ENCODE data around the gene RPS6KL1. TPM values are rescaled to one million over a fixed set of nuclear protein-coding genes. Genes with fewer than 3 reads are reported as not detected.

The RPS6KL1 gene, protein sequence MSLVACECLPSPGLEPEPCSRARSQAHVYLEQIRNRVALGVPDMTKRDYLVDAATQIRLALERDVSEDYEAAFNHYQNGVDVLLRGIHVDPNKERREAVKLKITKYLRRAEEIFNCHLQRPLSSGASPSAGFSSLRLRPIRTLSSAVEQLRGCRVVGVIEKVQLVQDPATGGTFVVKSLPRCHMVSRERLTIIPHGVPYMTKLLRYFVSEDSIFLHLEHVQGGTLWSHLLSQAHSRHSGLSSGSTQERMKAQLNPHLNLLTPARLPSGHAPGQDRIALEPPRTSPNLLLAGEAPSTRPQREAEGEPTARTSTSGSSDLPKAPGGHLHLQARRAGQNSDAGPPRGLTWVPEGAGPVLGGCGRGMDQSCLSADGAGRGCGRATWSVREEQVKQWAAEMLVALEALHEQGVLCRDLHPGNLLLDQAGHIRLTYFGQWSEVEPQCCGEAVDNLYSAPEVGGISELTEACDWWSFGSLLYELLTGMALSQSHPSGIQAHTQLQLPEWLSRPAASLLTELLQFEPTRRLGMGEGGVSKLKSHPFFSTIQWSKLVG
- 10 to 100 TPM in 1 of 4 donors, 1 to 10 TPM in 3; 4.2 to 12.7 (median 6.7) TPM for total RNA-seq

DNA sequence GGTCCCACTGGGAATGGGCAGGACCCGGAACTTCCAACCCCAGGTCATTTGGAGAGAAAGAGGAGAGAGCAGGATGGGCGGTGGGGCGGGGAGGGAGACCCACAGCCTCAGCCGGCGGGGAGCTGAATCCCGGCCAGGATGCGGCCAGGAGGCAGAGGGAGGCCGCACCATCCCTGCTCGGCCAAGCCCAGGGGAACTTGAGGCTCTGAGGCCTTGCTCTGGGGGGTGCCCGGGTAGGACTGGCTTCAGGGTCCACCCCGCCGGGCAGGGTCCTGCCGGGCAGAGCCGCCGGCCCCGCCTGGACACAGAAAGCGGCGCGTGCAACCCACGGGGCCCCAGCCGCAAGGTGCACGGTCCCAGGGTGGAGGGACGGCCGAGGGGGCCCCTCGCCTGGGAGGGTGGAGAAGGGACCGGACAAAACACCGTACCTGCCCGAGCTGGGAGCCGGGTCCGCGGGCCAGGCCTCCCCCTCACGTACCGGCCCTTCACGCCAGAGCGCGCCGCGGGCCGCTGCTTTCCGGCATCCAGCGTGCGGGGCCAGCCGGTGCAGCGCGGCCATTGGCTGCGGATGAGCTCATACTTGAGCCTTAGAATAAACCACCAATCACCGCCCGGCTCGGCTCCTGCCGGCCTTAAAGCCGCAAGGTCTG, at the start of gene RPS6KL1:
TSS of gene RPS6KL1 (minus strand) at position 509 of the 650 bp plus-strand sequence. CDS start 1,719 bp downstream, outside the sequence.
- peak; percentile 80 to 91 (median 89) for DNase-seq
- Histone ChIP-seq H3K9me3 (no peaks in the 10 kb centered on the region), H3K27me3 (no peaks in the 10 kb centered on the region), H3K4me1 (peaks cover 0 to 11% (median 2%) of the 10 kb centered on the region in 4 donors), H3K36me3 (no peaks in the 10 kb centered on the region), H3K4me3 (peak within 1 kb of the TSS; percentile 58 to 68 (median 66)), H3K27ac (peak within 1 kb of the TSS in 2 of 4 donors; percentile 20 to 71)
- TF ChIP-seq POLR2A (IDR thresholded peaks at IDR 0.05), result no peak
- TF ChIP-seq, protein P1, sequence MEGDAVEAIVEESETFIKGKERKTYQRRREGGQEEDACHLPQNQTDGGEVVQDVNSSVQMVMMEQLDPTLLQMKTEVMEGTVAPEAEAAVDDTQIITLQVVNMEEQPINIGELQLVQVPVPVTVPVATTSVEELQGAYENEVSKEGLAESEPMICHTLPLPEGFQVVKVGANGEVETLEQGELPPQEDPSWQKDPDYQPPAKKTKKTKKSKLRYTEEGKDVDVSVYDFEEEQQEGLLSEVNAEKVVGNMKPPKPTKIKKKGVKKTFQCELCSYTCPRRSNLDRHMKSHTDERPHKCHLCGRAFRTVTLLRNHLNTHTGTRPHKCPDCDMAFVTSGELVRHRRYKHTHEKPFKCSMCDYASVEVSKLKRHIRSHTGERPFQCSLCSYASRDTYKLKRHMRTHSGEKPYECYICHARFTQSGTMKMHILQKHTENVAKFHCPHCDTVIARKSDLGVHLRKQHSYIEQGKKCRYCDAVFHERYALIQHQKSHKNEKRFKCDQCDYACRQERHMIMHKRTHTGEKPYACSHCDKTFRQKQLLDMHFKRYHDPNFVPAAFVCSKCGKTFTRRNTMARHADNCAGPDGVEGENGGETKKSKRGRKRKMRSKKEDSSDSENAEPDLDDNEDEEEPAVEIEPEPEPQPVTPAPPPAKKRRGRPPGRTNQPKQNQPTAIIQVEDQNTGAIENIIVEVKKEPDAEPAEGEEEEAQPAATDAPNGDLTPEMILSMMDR (IDR thresholded peaks at IDR 0.05), result no peak

DNA sequence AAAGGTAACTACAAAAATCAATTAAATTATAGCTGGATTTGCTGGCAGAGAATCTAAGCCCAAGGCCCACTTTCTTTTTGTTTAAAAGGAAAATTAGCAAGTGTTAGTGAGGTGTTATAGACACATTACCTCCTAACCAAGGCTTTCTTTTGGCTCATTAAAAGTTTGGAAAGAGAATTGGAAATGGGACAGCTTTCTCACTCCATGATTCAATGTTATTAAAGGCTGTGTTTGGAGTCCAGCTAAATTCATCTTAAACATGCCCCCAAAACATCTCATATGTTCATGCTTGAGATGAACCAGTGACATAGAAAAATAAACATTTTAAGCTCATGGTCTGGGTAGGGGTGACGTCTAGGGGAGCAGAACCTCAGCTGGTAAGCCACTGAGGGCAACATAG, 45.8 kb upstream of the RPS6KL1 start:
- Histone ChIP-seq H3K9me3 (no peaks in the 10 kb centered on the region), H3K36me3 (no peaks in the 10 kb centered on the region), H3K4me1 (peaks cover 0 to 3% (median 0%) of the 10 kb centered on the region in 4 donors), H3K4me3 (no peak overlapping the region), H3K27me3 (no peaks in the 10 kb centered on the region), H3K27ac (no peak overlapping the region)
- no peak for TF ChIP-seq POLR2A (IDR thresholded peaks at IDR 0.05)
- TF ChIP-seq, protein P1 (IDR thresholded peaks at IDR 0.05), result no peak
- DNase-seq, result no peak

DNA sequence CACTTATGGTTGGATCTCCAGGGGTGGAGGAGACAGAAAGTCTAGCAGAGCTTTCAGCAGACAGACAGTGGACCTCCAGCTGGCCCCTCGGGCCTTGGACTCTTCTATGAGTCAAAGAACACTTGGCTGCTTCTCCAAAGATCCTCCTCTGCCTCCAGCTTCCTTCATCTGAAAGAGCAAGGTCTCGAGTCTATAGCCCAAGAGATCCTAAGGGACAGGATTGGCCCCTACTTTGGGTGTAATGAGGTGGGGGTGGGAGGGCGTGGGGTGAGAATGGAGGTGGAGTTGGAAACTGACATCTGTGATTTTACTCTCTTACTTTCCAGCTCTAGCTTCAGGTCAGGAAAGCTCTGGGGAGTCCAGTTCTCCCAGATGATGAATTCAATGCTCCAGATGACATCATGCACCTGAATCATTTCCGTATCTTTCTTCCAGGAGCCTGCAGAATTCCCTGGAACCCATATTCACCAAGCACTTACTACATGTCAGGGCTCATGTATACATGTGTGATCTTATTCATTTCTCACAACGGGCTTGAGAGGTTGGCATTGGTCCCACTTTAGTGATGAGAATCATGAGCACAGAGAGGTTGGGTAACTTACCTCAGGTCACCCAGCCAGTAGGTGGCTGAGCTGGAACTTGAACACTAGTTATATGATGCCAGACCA, 42.6 kb upstream of the RPS6KL1 start:
- no peaks in the 10 kb centered on the region for H3K9me3 ChIP-seq
- DNase-seq, result no peak
- H3K4me1 ChIP-seq, result no peaks in the 10 kb centered on the region
- TF ChIP-seq, protein P1 (IDR thresholded peaks at IDR 0.05), result no peak
- no peak for TF ChIP-seq POLR2A (IDR thresholded peaks at IDR 0.05)
- H3K4me3 ChIP-seq, result no peak overlapping the region
- H3K27me3 ChIP-seq, result no peaks in the 10 kb centered on the region
- H3K36me3 ChIP-seq, result no peaks in the 10 kb centered on the region
- no peak overlapping the region for H3K27ac ChIP-seq

DNA sequence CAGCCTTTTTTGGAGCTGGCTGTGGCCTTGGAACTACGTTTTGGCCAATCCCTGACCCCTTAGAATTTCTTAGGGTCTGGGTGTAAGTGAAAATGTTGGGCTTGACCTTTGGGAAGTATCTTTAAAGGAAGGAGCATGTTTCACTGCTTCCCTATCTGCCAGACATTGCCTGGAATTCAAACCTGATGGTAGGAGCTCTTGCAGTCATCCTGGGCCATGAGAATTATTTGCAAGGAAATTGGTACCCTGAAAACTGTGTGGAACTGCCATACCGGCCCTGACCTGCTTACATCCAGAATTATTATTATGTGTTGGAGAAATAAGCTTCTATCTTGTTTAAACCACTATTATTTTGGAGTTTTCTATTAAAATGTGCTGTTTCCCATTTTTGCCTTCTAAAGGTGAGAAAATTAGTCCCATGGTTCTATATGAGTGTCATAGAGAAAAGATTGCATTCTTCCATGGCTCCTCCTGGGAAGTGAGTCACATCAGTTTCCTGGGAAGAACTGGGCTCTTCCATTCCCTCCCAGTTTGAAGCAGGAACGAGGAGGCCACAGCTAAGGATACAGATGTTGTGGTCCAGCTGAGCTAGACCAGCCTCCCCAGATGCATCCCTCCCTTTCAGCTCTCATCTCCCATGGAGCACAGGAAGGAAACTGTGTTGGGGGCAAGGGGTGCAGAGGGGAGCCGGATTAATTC, 41.9 kb upstream of the RPS6KL1 start:
- no peak for DNase-seq
- Histone ChIP-seq H3K4me1 (no peaks in the 10 kb centered on the region), H3K27me3 (no peaks in the 10 kb centered on the region), H3K27ac (no peak overlapping the region), H3K9me3 (no peaks in the 10 kb centered on the region), H3K4me3 (no peak overlapping the region), H3K36me3 (no peaks in the 10 kb centered on the region)
- TF ChIP-seq, protein P1 (IDR thresholded peaks at IDR 0.05), result no peak
- no peak for TF ChIP-seq POLR2A (IDR thresholded peaks at IDR 0.05)

DNA sequence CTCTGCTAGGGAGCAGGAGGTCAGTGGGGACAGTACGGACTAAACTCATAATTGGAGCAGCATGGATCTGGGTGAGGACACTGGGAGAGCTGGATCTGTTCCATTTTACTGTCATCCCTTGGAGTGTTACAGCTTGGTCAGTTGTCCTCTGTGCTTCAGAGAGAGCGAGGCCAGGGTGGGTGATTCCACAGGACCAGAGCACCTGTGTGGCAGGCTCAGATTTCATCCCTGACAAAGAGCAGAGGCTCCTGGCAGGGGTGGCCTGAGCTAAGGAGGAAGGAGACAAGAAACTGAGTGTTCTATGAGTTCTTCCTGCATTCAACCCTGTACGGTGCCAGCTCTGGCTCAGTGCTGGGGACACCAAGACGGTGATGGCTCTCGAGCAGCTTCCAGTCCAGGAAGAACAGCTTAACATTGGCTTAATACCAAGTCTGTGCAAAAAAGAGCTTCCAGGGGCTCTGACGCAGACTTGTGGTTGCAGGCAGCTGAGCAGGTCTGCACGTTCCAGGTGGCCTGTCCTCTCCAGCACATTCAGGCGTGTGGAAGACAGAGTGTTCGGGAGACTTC, 40.7 kb upstream of the RPS6KL1 start:
- no peak overlapping the region for H3K4me3 ChIP-seq
- H3K36me3 ChIP-seq, result no peaks in the 10 kb centered on the region
- H3K27me3 ChIP-seq, result no peaks in the 10 kb centered on the region
- TF ChIP-seq, protein P1 (IDR thresholded peaks at IDR 0.05), result no peak
- no peak for TF ChIP-seq POLR2A (IDR thresholded peaks at IDR 0.05)
- H3K9me3 ChIP-seq, result no peaks in the 10 kb centered on the region
- no peak overlapping the region for H3K27ac ChIP-seq
- H3K4me1 ChIP-seq, result no peaks in the 10 kb centered on the region
- DNase-seq, result no peak

Data from Peyer's patch (tissue), 4 donors.